Measurements from ENCODE around the gene PDE7B. TPM values are rescaled to one million over a fixed set of nuclear protein-coding genes. Genes with fewer than 3 reads are reported as not detected.

PDE7B gene
- total and polyA plus RNA-seq, 2 of the 4 experiments (the other 2 are of a cell fraction): 7.8 to 12.4 TPM

DNA sequence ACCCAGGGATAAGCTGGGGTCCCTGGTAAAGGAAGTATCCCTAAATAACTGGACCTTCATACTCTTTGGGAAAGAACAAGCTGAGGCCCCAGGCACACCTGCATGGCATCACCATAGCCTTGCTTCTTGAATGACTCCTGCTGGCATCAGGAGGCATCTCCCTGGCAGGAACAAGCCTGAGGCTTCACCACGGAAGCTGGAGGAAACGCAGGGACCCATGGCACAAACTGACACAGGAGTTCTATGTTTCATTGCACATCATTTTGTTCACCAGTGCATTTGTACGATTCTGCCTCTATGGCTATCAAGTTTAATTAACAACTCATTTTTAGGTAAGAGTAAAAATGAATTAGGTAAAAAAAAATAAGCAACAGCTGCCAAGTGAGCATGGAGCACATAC, 619 bp upstream of the PDE7B start:
- CTCF ChIA-PET: no interaction called here
- no peak; the same call in 1 of the 2 replicates for ATAC-seq (ENCODE audit: low read depth)

More for the DNA sequence above, 619 bp upstream of the PDE7B start:
- Histone ChIP-seq H3K18ac (ENCODE audit: low read depth, low read length) (peak overlapping the region; percentile 72), H3K56ac (ENCODE audit: extremely low read depth, insufficient read depth, low read length) (no peak overlapping the region; the same call in 1 of the 2 replicates), H4K8ac (ENCODE audit: low read depth in 2 of 2, low read length in 2 of 2) (peak overlapping the region; percentile 44 to 68; a peak in 3 of 4 replicates), H2AFZ (replicated peaks; ENCODE audit: low read length, poor library complexity) (peak overlapping the region; percentile 64), H2AK5ac (ENCODE audit: low read depth, low read length) (peak overlapping the region; percentile 78; the same call in 1 of the 2 replicates), H3K79me1 (ENCODE audit: low read depth in 1 of 2, low read length in 2 of 2) (peaks cover 6 to 27% of the 10 kb centered on the region in 2 experiments), H2BK5ac (ENCODE audit: low read depth, low read length, poor library complexity, severe bottlenecking) (peak overlapping the region; percentile 83), H3K4me1 (ENCODE audit: control insufficient read depth, insufficient read depth, low read length) (peaks cover 9% of the 10 kb centered on the region), H2BK120ac (ENCODE audit: low read depth, low read length) (peak overlapping the region; percentile 74), H3K23ac (ENCODE audit: low read depth, low read length) (peak overlapping the region; percentile 61), H2BK20ac (ENCODE audit: low read depth, low read length) (peak overlapping the region; percentile 70), H3K36me3 (ENCODE audit: control insufficient read depth, insufficient read depth, low read length) (peaks cover 2% of the 10 kb centered on the region), H3K9ac (ENCODE audit: low read depth, low read length) (peak overlapping the region; percentile 46), H3K4ac (ENCODE audit: low read depth, low read length) (peak overlapping the region; percentile 59), H3K4me3 (ENCODE audit: insufficient read depth, low read depth, low read length) (no peak overlapping the region), H3K4me2 (ENCODE audit: low read depth, low read length) (peak overlapping the region; percentile 75), H3K14ac (replicated peaks; ENCODE audit: low read depth, low read length) (peak overlapping the region; percentile 58), H2BK15ac (ENCODE audit: low read depth, low read length) (peak overlapping the region; percentile 87), H3K27me3 (ENCODE audit: control insufficient read depth, insufficient read depth, low read length) (no peaks in the 10 kb centered on the region), H3K27ac (ENCODE audit: insufficient read depth, low read length) (peak overlapping the region; percentile 98), H4K20me1 (ENCODE audit: insufficient read depth, low read length) (no peaks in the 10 kb centered on the region), H4K91ac (ENCODE audit: insufficient read depth, low read depth, low read length) (peak overlapping the region; percentile 89), H4K5ac (ENCODE audit: low read depth, low read length) (peak overlapping the region; percentile 60), H3K9me3 (ENCODE audit: control insufficient read depth, insufficient read depth, low read length) (peaks cover 2% of the 10 kb centered on the region; the same call in 1 of the 2 replicates), H2AK9ac (replicated peaks; ENCODE audit: low read depth, low read length, poor library complexity) (peak overlapping the region; percentile 46), H3K9me1 (ENCODE audit: insufficient read depth, low read length) (peaks cover 3% of the 10 kb centered on the region; the same call in 1 of the 2 replicates)
- no CpG with 5 or more reads among the region's 3 CpGs for WGBS, 2 experiments (ENCODE audit: extremely low coverage in 2 of 2, insufficient read length in 1 of 2)
- intact Hi-C loops (cut with micrococcal nuclease): loop anchor here (1.0 to 5.0 kb wide), 5 partner anchors 51 to 376 kb away; no protein-coding TSS in a partner anchor
- dilution Hi-C loops (cut with HindIII; ENCODE audit: low sequenced_read_pairs, unreplicated experiment): no loop called here
- POLR2A ChIA-PET (ENCODE audit: unreplicated experiment): no interaction called here
- TF ChIP-seq SMC3 (IDR thresholded peaks at IDR 0.05; ENCODE audit: low read depth, low read length) (no peak), RCOR1 (IDR thresholded peaks at IDR 0.05; ENCODE audit: insufficient replicate concordance, low read length) (no peak), CHD1 (IDR thresholded peaks at IDR 0.05; ENCODE audit: low read depth, low read length) (no peak), POLR2A (IDR thresholded peaks at IDR 0.05; ENCODE audit: low read depth, low read length) (no peak), CEBPB (IDR thresholded peaks at IDR 0.05; ENCODE audit: low read depth, low read length) (no peak), MXI1 (IDR thresholded peaks at IDR 0.05; ENCODE audit: borderline replicate concordance, low read depth, low read length) (no peak), FOS (IDR thresholded peaks at IDR 0.05; ENCODE audit: low read depth, low read length) (no peak), RAD21 (IDR thresholded peaks at IDR 0.05; ENCODE audit: low read length) (no peak), BHLHE40 (IDR thresholded peaks at IDR 0.05; ENCODE audit: low read depth, low read length) (no peak), NFE2L2 (IDR thresholded peaks at IDR 0.05; ENCODE audit: low read depth, low read length) (no peak), RFX5 (IDR thresholded peaks at IDR 0.05; ENCODE audit: low read depth, low read length) (no peak), MAFK (IDR thresholded peaks at IDR 0.05; ENCODE audit: low read depth, low read length) (no peak), MAZ (IDR thresholded peaks at IDR 0.05; ENCODE audit: borderline replicate concordance, low read depth, low read length) (no peak)
- TF ChIP-seq, protein P1, sequence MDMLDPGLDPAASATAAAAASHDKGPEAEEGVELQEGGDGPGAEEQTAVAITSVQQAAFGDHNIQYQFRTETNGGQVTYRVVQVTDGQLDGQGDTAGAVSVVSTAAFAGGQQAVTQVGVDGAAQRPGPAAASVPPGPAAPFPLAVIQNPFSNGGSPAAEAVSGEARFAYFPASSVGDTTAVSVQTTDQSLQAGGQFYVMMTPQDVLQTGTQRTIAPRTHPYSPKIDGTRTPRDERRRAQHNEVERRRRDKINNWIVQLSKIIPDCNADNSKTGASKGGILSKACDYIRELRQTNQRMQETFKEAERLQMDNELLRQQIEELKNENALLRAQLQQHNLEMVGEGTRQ (IDR thresholded peaks at IDR 0.05; ENCODE audit: low read depth, low read length): no peak
- TF ChIP-seq, protein P2, sequence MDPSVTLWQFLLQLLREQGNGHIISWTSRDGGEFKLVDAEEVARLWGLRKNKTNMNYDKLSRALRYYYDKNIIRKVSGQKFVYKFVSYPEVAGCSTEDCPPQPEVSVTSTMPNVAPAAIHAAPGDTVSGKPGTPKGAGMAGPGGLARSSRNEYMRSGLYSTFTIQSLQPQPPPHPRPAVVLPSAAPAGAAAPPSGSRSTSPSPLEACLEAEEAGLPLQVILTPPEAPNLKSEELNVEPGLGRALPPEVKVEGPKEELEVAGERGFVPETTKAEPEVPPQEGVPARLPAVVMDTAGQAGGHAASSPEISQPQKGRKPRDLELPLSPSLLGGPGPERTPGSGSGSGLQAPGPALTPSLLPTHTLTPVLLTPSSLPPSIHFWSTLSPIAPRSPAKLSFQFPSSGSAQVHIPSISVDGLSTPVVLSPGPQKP (IDR thresholded peaks at IDR 0.05; ENCODE audit: borderline replicate concordance, low read depth, low read length): no peak
- TF ChIP-seq, protein P3, sequence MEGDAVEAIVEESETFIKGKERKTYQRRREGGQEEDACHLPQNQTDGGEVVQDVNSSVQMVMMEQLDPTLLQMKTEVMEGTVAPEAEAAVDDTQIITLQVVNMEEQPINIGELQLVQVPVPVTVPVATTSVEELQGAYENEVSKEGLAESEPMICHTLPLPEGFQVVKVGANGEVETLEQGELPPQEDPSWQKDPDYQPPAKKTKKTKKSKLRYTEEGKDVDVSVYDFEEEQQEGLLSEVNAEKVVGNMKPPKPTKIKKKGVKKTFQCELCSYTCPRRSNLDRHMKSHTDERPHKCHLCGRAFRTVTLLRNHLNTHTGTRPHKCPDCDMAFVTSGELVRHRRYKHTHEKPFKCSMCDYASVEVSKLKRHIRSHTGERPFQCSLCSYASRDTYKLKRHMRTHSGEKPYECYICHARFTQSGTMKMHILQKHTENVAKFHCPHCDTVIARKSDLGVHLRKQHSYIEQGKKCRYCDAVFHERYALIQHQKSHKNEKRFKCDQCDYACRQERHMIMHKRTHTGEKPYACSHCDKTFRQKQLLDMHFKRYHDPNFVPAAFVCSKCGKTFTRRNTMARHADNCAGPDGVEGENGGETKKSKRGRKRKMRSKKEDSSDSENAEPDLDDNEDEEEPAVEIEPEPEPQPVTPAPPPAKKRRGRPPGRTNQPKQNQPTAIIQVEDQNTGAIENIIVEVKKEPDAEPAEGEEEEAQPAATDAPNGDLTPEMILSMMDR (conservative IDR thresholded peaks at IDR 0.05; ENCODE audit: low read depth, low read length): no peak
- no TSS peak for BruUV-seq (replicated peaks)
- no peak for DNase-seq
- in situ Hi-C loops (cut with MboI; ENCODE audit: low sequenced_read_pairs): no loop called here
